BJ (cell line): ENCODE measurements around the gene ZNF592. TPM values are rescaled to one million over a fixed set of nuclear protein-coding genes. Genes with fewer than 3 reads are reported as not detected.

Experiments used
- CTCF ChIA-PET: fragments of 350-600 bp; formaldehyde crosslinking; extraction: SDS; loops from one replicate; lab custom pipeline; 2021; ENCODE audit warnings: antibody characterized with exemption, inconsistent platforms; lab: Yijun Ruan, JAX
- POLR2A ChIA-PET: fragments of 300-600 bp; sonication (Branson Sonifier 250); formaldehyde crosslinking; extraction: SDS; loops from one replicate; lab custom pipeline; 2021; ENCODE audit warnings: antibody characterized with exemption; lab: Charles Lee
- DNase-seq: peaks from one replicate; pipeline ENCODE4 v3.0.0-alpha.2; 2011; ENCODE audit warnings: low read depth
- H3K27me3 ChIP-seq: 2 replicates; pipeline ENCODE4 v1.6.0; 2011; ENCODE audit warnings: low read length; ENCODE audit not compliant: control insufficient read depth, insufficient read depth
- H3K36me3 ChIP-seq: 2 replicates; pipeline ENCODE4 v1.5.1; 2011; ENCODE audit warnings: low read length; ENCODE audit not compliant: control insufficient read depth, insufficient read depth
- H3K4me3 ChIP-seq: 2 replicates; pipeline ENCODE4 v1.5.1; 2011; ENCODE audit warnings: low read depth, mild to moderate bottlenecking, control low read depth, low read length
- polyA plus RNA-seq: library from polyadenylated mRNA; depleted of rRNA; stranded (reverse); fragments of >200 nt; gene quantifications from 2 replicates; pipeline ENCODE4 v1.2.3, GENCODE V29; 2011
- TF ChIP-seq, protein P1 (sequence below): IDR thresholded peaks from 2 replicates; pipeline ENCODE4 v1.5.1; 2011; ENCODE audit warnings: low read depth, mild to moderate bottlenecking, control low read depth, inconsistent platforms, low read length, moderate library complexity; ENCODE audit not compliant: insufficient read depth

The ZNF592 gene
- polyA plus RNA-seq, 1 experiment, result 11.0 TPM

DNA sequence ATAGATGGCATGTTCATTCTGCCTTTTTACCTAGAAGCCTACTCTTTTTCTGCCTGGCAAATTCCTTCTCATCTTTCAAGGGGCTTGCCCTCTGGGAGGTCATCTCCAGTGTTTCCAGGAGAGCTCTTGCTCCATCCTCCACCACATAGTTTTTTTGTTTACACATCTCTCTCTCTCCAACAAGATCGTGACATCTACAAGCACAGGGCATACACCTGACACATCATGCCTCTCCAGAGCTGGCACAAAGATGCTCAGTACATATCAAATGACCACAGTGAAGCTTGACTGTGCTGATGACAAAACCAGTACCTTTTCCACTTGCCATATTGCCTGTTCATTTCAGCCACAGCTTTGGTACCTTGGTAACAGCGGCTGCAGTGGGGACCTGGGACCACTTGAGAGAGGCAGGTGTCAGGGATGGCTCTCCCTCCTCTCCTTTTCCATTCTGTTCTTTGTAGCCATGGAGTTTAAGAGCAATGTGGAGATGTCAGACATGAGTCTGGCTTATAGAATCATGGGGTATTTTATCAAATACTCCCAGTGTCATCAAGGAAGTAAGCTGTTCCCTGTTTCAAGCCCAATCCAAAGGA is 84.2 kb downstream of the ZNF592 start:
- no peak for DNase-seq
- CTCF ChIA-PET, result interaction anchor here (0.9 to 3.3 kb wide), 8 partner anchors 9 to 116 kb away, joined by 3 to 25 read pairs (median 4); partner anchors contain the start of gene SEC11A
- peaks cover 8% of the 10 kb centered on the region for H3K27me3 ChIP-seq
- no peak overlapping the region for H3K4me3 ChIP-seq
- TF ChIP-seq, protein P1, sequence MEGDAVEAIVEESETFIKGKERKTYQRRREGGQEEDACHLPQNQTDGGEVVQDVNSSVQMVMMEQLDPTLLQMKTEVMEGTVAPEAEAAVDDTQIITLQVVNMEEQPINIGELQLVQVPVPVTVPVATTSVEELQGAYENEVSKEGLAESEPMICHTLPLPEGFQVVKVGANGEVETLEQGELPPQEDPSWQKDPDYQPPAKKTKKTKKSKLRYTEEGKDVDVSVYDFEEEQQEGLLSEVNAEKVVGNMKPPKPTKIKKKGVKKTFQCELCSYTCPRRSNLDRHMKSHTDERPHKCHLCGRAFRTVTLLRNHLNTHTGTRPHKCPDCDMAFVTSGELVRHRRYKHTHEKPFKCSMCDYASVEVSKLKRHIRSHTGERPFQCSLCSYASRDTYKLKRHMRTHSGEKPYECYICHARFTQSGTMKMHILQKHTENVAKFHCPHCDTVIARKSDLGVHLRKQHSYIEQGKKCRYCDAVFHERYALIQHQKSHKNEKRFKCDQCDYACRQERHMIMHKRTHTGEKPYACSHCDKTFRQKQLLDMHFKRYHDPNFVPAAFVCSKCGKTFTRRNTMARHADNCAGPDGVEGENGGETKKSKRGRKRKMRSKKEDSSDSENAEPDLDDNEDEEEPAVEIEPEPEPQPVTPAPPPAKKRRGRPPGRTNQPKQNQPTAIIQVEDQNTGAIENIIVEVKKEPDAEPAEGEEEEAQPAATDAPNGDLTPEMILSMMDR, result no peak
- no peaks in the 10 kb centered on the region for H3K36me3 ChIP-seq
- POLR2A ChIA-PET, result no interaction called here

DNA sequence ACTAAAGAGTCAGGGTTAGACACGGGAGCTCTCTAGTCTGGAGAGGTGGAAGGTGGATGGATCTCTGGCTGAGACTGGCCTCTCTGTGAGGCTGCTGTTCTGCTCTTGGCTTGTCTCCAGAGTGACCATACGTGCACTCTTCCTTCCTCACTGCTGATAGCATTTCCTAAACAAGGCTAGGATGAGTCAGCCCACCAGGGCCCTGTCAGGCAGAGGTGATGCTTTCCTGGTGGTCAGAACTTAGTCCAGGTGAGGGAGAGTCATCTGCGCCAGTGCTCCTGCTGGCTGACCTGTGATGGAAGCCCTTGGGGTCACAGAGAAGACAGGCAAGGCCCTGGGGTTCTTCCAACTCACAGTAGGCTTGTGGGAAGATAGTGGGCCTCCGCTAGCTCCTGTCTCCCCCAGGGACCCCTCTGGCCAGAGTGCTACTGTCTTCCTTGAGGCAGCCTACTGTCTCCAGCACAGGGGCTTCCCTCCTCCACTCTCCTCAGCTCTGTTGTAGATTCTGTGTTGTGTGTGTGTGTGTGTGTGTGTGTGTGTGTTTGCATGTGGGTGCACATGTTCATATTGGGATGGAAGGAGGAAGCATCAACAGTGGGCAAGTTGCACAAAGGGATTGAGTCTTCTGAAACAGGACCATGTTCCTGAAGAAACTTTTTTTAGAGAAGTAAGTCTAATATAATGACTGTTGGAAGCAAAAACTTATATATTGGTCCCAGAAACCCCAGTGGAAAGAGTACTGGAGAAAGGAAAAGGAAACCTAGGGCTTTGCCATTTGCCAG is 85.2 kb downstream of the ZNF592 start:
- ChIA-PET POLR2A (no interaction called here), CTCF (interaction anchor here (0.9 to 3.3 kb wide), 7 partner anchors 8 to 246 kb away, joined by 3 to 25 read pairs (median 3); no protein-coding TSS in a partner anchor)
- TF ChIP-seq, protein P1, result no peak
- Histone ChIP-seq H3K36me3 (no peaks in the 10 kb centered on the region), H3K4me3 (no peak overlapping the region), H3K27me3 (peaks cover 6% of the 10 kb centered on the region; the same call in 1 of the 2 replicates)
- no peak for DNase-seq

DNA sequence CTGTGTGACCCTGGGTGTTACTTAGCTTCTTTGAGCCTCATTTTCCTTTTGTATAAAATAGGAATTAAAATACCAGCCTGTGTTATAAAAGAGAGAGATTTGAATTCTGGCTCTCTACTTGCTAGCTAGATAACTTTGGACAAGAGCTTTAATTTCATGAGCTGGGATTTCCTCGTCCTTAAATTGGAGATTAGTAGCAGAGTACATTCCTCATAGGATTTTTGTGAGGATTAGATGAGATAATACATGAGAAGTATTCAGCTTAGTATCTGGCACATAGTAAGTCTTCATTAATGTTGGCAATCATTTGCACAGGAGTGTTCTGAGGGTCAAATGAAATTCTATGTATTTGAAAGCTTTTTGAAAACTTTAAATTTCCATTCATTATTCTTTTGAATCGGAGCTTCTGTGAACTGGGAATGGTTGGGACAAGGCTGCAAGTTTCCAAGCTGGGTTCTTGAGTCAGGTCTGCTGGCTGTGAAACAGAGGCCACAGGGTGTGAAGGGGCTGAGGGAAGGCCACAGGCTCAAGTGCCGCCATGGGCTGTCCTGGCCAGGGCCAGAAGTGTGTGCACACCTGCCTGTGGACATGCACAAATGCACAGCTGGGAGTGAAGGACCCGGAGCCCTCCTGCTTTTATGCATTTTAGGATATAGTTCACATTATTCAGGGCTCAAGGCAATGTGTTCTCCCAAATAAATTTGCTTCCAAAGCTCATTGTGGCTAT is 86.0 kb downstream of the ZNF592 start:
- ChIA-PET CTCF (interaction anchor here (0.7 to 3.3 kb wide), 5 partner anchors 9 to 246 kb away, joined by 3 to 25 read pairs (median 4); no protein-coding TSS in a partner anchor), POLR2A (no interaction called here)
- Histone ChIP-seq H3K36me3 (no peaks in the 10 kb centered on the region), H3K27me3 (peaks cover 6% of the 10 kb centered on the region; the same call in 1 of the 2 replicates), H3K4me3 (no peak overlapping the region)
- DNase-seq, result no peak
- TF ChIP-seq, protein P1, result no peak

- Histone ChIP-seq H3K27me3 (peaks cover 5% of the 10 kb centered on the region; the same call in 1 of the 2 replicates), H3K4me3 (no peak overlapping the region), H3K36me3 (no peaks in the 10 kb centered on the region)
- TF ChIP-seq, protein P1, result no peak
- ChIA-PET POLR2A (no interaction called here), CTCF (interaction anchor here (0.7 to 3.3 kb wide), 2 partner anchors 10 to 14 kb away, joined by 3 to 25 read pairs; no protein-coding TSS in a partner anchor)
- DNase-seq, result no peak
Observed at GRCh38 chr15:84834969-84835368, 86.6 kb downstream of the ZNF592 start.
